ENCODE measurements around the gene CHID1. TPM values are rescaled to one million over a fixed set of nuclear protein-coding genes. Genes with fewer than 3 reads are reported as not detected.

CHID1 gene
- total and polyA plus RNA-seq, 2 of the 8 experiments (the other 6 are each of a cell fraction or from before 2014, with no cell fraction given): 81.2 to 88.5 TPM

- ChIA-PET CTCF (ENCODE audit: partially characterized antibody) (interaction anchor here (0.6 to 2.6 kb wide), 4 partner anchors 11 to 1630 kb away, joined by 3 to 9 read pairs (median 4); no protein-coding TSS in a partner anchor), POLR2A (ENCODE audit: partially characterized antibody) (interaction anchor here (0.8 kb wide), 1 partner anchor 28 kb away, joined by 3 read pairs; no protein-coding TSS in a partner anchor)
- WGBS, 2 experiments (ENCODE audit: extremely low coverage in 1 of 2, insufficient coverage in 1 of 2, insufficient read length in 1 of 2, insufficient replicate concordance in 2 of 2, low coverage in 1 of 2, low lambda C conversion rate in 2 of 2, missing lambda C conversion rate in 1 of 2): 88% methylated on average over 5 of the region's 7 CpGs; no CpG with 5 or more reads in 1 of the 2 experiments
- Histone ChIP-seq H3K79me1 (ENCODE audit: low read depth, low read length) (peaks cover 22% of the 10 kb centered on the region), H2BK15ac (ENCODE audit: low read length) (no peak overlapping the region), H2AK5ac (ENCODE audit: low read depth, low read length) (no peak overlapping the region), H4K20me1 (replicated peaks in 1 of 2; ENCODE audit: control insufficient read depth in 1 of 2, insufficient read depth in 2 of 2, low read length in 2 of 2) (peaks cover 3 to 26% of the 10 kb centered on the region in 2 experiments), H3K4me1 (replicated peaks in 1 of 4; ENCODE audit: control insufficient read depth in 3 of 4, insufficient read depth in 4 of 4, low read length in 3 of 4) (peaks cover 0 to 7% (median 0%) of the 10 kb centered on the region in 4 experiments; a peak in 2 of 7 replicates), H3K23ac (ENCODE audit: insufficient read length) (no peak overlapping the region), H4K8ac (ENCODE audit: extremely low read depth, insufficient read depth, low read length) (no peak overlapping the region), H3K27ac (ENCODE audit: low read depth, low read length) (no peak overlapping the region), H2BK12ac (ENCODE audit: low read depth, low read length) (no peak overlapping the region), H3K18ac (ENCODE audit: extremely low read depth, low read length) (no peak overlapping the region), H2AFZ (ENCODE audit: low read length) (no peak overlapping the region), H2BK120ac (replicated peaks; ENCODE audit: low read depth, low read length) (no peak overlapping the region), H3K9ac (replicated peaks in 1 of 4; ENCODE audit: extremely low read depth in 1 of 4, low read depth in 3 of 4, low read length in 3 of 4) (no peak overlapping the region), H2BK5ac (ENCODE audit: low read depth, low read length) (no peak overlapping the region), H4K91ac (replicated peaks; ENCODE audit: insufficient read length, low read length) (no peak overlapping the region), H3K56ac (replicated peaks; ENCODE audit: insufficient read length, low read depth, low read length) (no peak overlapping the region), H3K79me2 (ENCODE audit: control insufficient read depth in 1 of 2, insufficient read depth in 2 of 2, low read length in 2 of 2) (peaks cover 0 to 36% of the 10 kb centered on the region in 2 experiments; a peak in 3 of 4 replicates), H3K14ac (ENCODE audit: insufficient read length) (no peak overlapping the region), H4K5ac (ENCODE audit: insufficient read length, low read depth, low read length) (no peak overlapping the region), H3K23me2 (ENCODE audit: low read depth, low read length) (peaks cover 8% of the 10 kb centered on the region), H2BK20ac (ENCODE audit: low read length) (no peak overlapping the region), H3K4ac (replicated peaks; ENCODE audit: insufficient read length, low read depth, low read length) (no peak overlapping the region), H3K4me3 (ENCODE audit: extremely low read depth in 1 of 4, insufficient read depth in 2 of 4, low read depth in 3 of 4, low read length in 4 of 4) (no peak overlapping the region), H3K4me2 (ENCODE audit: insufficient read depth in 1 of 2, low read depth in 2 of 2, low read length in 2 of 2) (no peak overlapping the region), H3K9me3 (ENCODE audit: insufficient read depth in 2 of 2, low read depth in 1 of 2, low read length in 1 of 2) (no peaks in the 10 kb centered on the region), H3K36me3 (ENCODE audit: control insufficient read depth in 2 of 4, insufficient read depth in 4 of 4, low read length in 3 of 4) (peaks cover 23 to 35% (median 27%) of the 10 kb centered on the region in 4 experiments; a peak in 7 of 8 replicates), H3K27me3 (replicated peaks in 1 of 4; ENCODE audit: control insufficient read depth in 3 of 4, extremely low read depth in 1 of 4, insufficient read depth in 3 of 4, low read length in 3 of 4) (no peaks in the 10 kb centered on the region)
- FAIRE-seq: no peak
- DNase-seq (ENCODE audit: low read depth in 1 of 2, low spot score in 2 of 2): no peak
- TF ChIP-seq TAF7 (optimal IDR thresholded peaks at IDR 0.05; ENCODE audit: borderline replicate concordance, low read depth, low read length) (no peak), FOSL1 (IDR thresholded peaks at IDR 0.05; ENCODE audit: insufficient read depth, low read depth, low read length) (no peak), JUN (IDR thresholded peaks at IDR 0.05; ENCODE audit: low read depth, low read length) (no peak), SRF (IDR thresholded peaks at IDR 0.05; ENCODE audit: low read depth, low read length) (no peak), GTF2F1 (IDR thresholded peaks at IDR 0.05; ENCODE audit: borderline replicate concordance, low read depth, low read length) (no peak), CBX5 (IDR thresholded peaks at IDR 0.05; ENCODE audit: low read depth, low read length) (no peak), KDM4A (IDR thresholded peaks at IDR 0.05; ENCODE audit: low read depth, low read length, severe bottlenecking) (no peak), MAFK (IDR thresholded peaks at IDR 0.05; ENCODE audit: low read depth, low read length) (no peak), SIN3A (conservative IDR thresholded peaks at IDR 0.05 in 1 of 2, IDR thresholded peaks at IDR 0.05 in 1 of 2; ENCODE audit: low read depth in 1 of 2, low read length in 2 of 2) (no peak), RAD21 (IDR thresholded peaks at IDR 0.05 in 1 of 2, conservative IDR thresholded peaks at IDR 0.05 in 1 of 2; ENCODE audit: low read depth in 2 of 2, low read length in 2 of 2) (no peak), KDM5A (IDR thresholded peaks at IDR 0.05; ENCODE audit: low read length) (no peak), HDAC2 (IDR thresholded peaks at IDR 0.05; ENCODE audit: borderline replicate concordance in 1 of 2, low read depth in 2 of 2, low read length in 2 of 2) (no peak), NRF1 (IDR thresholded peaks at IDR 0.05; ENCODE audit: low read depth, low read length) (no peak)
These were observed 4.7 kb downstream of the CHID1 start for GRCh38 chr11:905952-906351.
